Stimulated activated CD4-positive, alpha-beta T cell treated with anti-CD3 and anti-CD28 coated beads, Interleukin-12 subunit alpha, Interleukin-12 subunit beta, amount 100 ng/mL, for 4 hours (primary cell): Measurements from ENCODE around the gene CA10.

Experiments
- DNase-seq: peaks from one replicate; pipeline ENCODE4 v3.0.0-alpha.2; 2020

Gene CA10

DNA sequence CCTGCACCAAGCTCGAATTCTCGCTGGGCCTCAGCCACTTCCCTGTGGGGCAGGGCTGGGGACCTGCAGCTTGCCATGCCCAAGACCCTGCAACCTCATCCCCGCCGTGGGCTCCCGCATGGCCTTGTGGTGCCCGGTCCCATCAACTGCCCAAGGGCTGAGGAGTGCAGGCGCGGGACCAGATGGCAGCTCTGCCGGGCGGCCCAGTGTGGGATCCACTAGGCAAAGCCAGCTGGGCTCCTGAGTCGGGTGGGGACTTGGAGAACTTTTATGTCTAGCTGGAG is 489.6 kb downstream of the CA10 start:
- DNase-seq, result no peak

DNA sequence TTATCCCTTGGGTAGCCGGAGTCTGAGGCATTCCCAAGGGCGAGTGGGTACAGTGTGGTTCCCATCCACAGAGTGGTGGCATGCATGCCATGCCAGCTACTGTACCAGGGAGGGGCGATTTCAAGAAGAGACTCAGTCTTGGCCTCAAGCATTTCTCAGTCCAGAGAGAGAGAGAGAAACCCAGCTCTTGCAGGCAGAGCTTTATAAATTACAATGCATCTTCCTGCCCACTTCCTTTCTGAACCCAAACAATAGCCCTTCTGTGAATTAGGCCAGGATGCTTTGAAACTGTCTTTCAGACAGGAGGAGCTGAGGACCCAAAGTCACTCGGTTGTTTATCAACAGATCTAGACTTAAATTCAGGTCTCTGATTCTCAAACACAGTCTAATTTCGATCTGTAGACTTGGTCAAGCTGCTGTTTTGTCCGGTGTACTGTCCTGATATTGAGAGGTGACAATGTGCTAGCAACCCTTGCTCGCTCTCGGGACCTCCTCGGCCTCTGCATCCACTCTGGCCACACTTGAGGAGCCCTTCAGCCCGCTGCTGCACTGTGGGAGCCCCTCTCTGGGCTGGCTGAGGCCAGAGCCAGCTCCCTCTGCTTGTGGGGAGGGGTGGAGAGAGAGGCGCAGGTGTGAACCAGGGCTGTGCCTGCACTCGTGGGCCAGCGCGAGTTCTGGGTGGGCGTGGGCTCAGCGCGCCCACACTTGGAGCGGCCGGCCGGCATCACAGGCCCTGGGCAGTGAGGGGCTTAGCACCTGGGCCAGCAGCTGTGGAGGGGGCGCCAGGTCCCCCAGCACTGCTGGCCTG is 490.2 kb downstream of the CA10 start:
- DNase-seq, result no peak

DNA sequence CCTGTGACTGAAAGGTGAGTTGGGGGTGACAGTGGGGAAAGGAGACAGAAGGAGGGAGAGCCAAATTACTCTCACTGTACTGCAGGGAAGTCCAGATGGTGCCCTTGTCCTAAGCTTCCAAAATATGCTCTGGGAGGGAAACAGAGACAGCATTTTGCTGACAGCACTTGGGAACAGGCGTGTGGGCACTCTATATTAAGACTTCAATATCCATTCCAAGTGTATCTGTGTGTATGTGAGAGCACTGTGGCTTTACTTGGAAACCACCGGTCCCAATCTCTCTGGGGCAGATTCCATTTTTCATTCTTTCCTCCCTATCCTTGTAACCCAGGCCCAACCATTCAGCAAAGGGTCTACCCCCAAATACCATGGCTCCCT is 490.8 kb downstream of the CA10 start:
- no peak for DNase-seq

DNA sequence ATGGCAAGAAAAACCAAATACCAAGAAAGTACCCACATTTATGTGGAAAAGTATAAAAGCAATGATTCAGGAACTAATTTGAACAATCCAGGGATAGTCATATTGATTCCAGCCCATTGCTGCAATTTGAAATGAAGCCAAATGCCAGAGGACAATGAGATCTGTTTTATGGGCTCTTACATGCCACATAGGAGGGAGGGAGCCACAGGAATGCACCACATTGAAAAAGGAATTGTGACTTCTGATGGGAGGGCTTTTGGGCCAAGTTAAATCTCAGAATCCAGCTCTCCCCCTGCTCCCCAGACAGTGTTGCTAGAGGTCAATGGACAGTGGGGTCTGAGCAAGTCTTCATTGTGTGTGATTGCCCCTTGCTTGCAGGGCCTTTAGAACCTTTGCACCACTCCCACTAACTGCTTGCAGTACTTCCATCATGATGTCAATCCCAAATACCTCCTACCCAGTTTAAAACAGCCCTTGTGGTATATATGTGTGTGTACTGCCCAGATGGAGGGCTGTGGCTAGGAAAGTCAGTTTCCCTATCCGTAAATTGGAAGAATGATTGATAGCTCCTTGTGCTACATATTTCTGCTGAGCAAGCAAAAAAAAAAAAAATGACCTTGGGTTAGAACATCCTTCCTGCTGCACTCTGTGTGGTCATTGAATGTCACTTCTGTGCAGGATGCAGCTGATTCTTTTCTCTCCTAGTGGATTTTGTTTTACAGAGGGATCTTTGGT is 491.4 kb downstream of the CA10 start:
- DNase-seq, result no peak

DNA sequence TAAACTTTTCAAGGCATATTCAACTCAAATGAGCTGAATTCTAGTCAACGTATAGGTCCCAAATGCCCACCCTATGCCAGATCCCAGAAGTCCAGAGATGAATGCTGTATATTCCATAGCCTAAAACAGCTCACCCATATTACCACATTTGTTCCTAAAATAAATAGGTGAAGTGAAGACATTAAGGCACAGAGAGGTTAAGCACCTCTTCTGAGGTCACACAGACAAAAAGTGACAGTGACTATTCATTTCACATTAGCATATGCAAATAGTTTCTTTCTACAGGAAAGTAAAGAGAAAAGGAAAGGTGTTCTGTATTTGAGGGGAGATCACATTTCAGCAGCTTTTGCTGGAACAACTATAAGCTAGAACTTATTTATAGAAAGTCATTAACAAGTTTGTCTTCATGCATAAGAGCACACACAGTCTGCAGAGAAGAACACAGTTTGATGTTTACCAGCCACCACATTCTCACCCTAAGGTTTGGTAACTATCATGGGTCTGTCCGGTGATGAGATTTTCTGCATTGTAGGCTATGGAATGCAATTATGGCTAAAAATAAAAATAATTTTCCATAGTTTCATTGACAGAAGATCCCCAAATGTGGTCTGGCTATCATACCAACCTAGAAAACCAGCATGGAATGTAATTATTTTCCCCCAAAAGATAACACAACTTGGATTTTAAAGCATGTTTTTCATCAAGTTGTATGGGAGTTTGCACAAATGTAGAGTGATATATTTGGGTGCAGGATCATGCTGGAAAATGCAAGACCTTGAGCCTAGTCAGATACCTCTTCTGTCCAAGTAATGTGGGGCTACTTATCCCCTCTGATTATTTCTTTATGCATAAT is 496.1 kb downstream of the CA10 start:
- DNase-seq, result no peak

DNA sequence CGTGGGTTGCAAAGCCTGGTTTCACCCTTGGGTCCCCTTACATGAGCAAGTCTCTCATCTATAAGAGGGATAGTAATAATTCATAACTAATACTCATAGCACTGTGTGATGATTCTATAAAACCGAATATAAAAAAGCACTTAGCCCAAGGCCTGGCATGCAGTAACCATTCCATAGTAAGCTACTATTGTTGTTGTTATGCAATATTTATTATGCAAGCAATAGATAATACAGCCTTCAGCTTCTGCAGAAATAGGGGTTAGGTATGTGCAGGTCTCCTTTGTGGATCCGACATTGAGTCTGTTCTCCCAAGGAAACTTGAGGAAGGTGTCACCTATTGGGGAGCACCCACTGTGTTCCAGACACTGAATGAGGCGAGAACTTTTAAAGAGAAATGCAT is 497.1 kb downstream of the CA10 start:
- no peak for DNase-seq

DNA sequence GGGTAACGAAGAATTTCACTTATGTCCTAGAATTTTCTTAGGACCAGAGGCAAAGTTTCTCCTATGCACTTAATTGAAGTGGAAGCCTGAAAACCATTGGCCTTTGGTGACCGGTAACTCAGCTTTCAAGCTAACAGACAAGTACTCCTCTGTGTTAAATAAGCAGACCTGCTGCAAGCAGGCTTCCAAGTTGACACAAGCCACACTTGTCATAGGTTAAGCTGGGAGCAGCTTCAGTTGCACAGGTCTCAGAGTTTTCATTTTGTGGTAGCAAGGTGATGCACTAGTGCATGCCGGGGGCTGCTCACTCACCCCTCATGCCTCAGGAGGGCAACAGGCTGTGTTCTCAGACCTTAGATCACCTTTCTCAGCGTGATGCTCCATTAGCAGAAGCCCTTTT is 498.2 kb downstream of the CA10 start:
- no peak for DNase-seq

DNA sequence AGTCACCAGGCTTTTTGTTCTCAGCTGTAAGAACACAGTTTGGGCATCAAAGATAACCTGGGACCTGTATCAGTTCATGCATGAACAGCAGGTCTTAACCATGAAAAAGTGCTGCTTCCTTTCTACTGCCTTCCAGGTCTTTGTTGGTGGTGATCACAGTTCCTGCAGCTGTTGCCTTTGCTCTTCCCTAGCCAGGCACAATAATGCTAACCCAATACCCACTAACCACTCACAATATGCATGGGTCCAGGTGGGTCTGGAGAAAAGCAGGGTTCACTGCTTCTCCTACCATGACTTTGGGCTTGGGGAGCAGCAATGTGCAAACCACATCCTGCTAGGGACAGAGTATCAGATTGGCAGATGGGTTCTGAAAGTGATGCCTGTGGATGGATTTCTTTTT is 501.3 kb downstream of the CA10 start:
- no peak for DNase-seq

DNA sequence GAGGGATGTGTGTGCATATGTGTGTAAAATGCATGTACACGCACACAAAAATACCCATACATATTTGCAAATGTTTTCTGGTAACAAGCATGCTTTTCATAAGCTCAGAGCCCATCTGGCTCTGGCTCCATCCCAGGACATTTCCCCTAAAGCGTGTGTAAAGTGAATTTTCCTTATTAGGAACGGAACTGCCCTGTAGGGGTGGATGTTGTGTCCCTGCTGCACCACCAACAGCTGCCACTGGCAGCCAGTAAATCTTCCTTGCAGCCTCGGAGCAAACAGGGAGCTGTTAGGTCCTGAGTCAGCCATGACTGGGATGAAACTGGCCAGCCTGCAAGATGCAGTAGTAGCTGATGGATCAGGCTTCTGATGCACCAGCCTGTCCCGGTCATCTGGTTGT is 504.6 kb downstream of the CA10 start:
- DNase-seq, result no peak

DNA sequence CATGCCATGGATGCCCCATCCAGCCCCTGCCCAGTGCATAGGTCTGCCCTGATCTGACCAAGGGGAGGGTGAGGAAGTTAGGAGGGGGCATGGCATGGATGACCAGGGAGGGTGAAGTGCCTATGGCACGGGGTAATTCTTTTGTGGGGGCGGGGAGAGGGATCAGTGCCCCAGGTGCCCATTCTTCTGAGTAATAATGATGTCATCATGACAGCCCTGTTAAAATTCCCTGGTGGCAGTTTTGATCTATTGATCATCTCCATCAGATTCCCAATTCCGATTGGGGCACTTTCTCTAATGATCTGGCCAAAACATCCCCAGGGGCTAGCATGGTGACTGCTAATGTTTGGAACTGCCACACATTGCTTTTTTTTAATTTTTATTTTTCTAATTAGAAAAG is 506.0 kb downstream of the CA10 start:
- no peak for DNase-seq

DNA sequence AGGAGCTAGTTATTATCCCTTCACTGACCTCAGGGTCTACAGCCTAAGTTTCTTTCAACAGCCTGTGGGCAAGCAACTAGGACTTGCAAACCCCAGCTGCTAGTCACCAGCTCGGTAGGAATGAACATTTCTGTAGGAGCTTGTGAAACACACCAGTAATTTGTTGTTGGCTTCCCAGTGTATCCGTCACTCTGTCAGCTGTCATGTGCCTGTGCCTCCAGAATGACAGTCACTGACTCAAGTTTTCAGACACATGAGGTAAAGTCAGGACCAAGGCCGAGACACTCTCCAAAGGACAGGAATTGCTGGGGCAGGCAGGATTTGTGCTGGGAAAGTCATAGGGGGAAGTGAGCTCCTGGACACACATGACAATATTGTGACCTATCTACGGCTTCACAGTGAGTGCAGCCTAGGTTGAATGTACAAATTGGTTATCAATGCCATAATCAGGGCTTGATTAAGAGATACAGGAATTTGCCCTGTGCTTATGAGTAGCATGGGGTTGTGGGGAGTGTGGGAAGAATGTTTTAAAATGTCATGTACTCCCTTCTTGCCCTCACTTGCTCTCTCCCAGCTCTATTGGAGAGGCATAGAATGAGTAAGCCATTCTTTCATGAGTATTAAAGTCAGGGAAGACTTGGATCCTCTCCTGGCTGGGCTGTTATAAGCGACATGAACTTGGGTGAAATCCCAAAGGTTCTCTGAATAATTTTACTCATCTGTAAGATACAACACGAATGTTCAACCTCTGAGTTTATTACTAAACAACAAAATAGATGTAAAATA is 506.8 kb downstream of the CA10 start:
- DNase-seq, result no peak

DNA sequence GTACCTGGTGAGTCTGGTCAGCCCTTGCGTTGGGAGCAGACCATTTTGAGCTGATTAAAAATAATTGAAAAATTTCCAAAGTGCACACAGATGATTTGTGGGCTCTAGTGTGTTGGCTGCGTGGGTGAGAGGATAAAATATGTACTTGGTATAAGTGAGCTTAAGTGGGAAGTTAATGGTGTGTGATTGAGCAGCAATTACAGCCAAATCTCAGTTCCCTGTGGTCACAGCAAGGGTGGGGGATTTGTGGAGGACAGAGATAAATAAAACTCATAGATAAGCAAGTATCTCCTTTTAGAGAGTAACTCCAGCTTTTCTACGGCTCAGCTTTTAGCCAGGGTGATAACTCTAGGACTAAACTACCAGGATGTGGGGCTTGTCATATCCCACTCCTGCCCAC is 507.7 kb downstream of the CA10 start:
- no peak for DNase-seq

DNA sequence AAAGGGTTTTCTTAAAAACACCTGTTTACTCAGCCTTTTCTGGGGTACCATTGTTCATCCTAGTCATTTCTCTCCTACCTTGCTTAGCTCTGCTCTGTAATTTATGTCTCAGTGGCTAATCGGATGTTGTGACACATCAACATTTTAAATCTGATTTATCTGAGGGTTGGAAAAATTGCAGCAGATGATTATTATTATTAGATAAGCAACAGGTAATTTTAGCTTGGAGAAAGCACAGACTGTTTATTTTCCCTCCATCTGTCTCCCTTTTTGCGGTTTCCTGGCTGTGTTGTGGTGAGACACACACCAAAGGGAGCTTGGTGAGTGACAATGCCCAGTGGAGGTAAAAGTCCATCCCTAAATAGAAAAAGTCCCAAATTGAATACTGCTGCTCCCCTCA is 508.3 kb downstream of the CA10 start:
- DNase-seq, result no peak

DNA sequence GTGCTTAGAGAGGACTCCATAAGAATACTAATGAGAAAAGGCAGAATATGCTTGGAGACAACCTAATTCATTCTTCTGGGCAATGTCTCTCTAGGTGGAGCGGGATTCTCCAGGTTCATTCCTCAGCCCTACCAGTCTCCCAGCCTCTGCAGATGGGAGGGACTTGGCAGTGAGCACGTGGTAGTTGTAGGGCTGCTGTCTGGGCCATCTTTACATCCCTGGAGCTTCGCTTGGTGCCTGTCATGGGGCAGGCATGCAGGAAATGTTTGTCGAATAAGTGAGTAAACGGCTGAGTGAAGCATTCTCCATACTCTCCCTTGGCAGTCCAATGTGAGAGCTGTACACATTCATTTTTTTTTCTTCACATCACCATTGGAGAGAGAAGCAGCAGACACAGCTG is 510.7 kb downstream of the CA10 start:
- no peak for DNase-seq

DNA sequence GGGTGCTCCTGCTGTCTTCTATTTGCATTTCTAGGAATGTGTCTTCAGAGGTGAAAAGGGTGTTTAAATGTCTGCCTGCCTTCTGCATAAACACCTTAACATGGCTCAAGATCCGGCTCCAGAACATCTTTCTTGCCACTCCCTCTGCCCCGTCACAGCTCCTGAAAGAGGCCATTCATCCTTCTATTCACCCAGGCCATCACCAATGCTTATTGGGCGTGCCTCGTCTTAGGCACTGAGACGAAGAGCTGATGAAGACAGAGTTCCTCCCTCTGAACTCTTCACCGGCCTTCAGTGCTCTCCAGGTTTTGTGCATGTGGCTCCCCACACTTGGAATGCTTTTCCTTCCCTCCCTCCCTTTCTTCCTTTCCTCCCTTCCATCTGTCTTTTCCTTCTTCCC is 511.4 kb downstream of the CA10 start:
- no peak for DNase-seq

DNA sequence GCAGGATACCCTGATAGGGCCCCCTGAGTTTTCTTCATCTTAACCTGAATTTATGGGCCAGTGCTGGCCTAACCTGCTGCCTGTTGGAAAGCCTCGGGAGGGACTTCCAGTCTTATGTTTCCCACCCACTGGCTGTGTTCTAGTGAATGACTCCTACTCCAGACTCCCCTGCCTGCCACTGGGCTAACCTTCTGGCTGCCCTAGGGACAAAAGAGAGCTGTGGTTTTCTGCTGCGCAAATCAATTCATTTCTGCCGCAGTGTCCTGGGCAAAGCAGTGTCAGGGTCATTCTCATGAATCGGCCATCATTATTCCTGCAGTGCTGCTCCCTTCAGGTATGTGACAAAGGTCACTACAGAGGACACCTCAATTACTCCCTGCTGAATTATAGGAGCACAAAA is 512.0 kb downstream of the CA10 start:
- DNase-seq, result no peak

DNA sequence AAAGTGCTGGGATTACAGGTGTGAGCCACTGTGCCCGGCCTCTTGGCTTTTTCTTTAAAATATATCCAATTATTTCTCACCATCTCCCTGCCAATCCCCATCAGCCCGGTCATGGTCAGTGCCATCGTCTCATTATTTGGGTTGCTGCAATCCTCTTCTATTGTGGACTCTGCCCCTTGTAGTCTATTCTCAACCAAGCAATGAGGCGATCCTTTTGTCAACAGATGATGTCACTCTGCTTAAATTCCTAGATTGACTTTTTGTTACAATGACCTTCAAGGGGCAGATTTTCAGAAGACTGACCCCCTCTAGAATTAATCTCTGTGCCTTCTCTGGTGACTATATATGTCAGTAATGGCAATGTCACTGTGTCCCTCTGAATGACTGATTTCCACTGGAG is 513.5 kb downstream of the CA10 start:
- no peak for DNase-seq

DNA sequence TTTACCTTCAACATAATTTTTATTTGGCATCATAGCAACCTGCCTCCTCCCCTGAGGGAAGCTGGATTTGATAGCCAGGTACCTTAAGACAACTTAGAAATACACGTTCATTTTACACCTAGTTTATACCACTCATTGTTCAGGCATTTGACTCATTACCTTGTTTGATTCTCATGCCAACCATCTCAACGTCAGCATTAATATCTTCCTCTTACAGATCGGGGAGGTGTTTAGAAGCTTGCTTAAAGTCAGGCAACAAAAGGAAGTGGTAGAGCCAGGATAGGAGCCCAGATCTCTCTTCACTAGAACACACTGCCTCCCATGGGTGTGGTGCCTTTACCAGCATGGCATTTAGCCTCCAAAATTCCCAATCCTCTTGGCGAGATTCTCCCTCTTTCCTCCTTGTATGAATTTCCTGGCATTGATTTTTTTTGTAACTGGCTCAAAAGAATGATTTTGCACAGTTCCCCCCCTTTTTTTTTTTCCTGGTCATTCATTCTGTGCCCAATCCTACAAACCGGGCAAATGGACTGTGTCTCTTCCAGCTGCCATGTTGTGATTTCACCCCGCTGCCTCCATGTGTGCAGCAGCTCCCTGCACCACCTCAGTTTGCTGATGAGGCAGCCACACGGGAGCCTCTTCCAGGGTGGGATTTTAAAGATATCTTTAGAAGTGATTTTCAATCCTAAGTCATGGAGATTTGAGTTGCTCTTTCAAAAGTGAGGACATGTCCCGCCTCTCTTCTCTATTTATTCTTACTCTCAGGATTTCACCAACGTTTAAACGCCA is 514.6 kb downstream of the CA10 start:
- no peak for DNase-seq

DNA sequence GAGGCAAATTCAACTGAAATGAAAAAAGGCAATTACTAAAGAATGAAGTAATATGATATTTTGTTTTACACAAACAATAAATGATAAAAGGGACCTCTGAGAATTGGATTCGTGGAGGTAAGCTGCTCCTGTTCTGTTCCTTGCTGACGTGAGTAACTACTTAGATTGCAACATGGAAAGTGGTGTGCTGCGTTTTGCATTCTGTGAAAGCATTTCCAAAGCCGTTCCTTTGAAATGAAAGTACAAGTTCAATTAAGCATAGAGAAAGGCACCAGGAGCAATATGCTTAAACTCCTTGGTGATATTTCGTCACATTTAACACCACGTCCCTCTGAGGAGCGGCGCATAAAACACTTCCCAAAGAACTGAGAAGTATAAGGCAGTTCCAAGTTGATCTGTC is 516.5 kb downstream of the CA10 start:
- no peak for DNase-seq

DNA sequence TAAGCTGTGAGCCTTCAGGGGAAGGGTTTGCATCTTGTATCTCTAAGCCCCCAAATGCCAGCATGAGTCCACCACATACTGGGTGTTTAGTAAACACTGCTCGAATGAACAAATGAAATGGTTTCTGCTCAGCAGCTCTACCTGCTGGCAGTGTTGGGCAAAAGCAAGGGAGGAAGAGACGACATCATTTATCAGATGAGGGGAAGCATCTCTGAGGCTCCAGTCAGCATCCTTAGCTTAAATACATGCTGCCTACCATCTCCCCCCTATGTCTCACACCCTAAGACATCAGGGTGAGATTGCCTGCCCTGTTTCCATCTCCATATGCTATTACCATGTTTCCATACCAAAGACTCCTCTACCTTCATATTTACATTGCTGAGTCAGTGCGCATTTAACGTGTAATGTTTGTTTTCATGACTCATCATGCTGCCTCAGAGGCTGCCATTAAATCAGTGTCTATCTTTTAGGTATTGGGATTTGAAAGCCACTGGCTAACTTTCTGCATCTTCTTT is 518.3 kb downstream of the CA10 start:
- no peak for DNase-seq

DNA sequence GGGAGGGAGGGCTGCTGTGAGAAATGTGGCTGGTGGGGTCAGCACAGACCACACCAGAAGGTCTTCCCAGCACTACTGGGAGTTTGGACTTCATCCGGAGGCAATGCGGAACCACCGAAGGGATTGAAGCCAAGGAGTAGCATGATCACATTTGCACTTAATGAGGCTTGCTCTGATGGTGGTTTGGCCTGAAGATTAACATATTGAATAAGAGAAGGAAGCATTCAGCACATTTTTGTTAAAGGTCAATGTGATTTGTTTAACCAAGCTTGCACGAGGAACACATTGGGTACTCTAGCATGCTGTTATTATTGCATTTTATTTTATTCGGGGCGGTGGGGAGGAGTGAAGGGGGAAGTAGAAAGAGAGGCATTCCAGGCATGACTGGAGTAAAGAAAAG is 519.5 kb downstream of the CA10 start:
- no peak for DNase-seq

DNA sequence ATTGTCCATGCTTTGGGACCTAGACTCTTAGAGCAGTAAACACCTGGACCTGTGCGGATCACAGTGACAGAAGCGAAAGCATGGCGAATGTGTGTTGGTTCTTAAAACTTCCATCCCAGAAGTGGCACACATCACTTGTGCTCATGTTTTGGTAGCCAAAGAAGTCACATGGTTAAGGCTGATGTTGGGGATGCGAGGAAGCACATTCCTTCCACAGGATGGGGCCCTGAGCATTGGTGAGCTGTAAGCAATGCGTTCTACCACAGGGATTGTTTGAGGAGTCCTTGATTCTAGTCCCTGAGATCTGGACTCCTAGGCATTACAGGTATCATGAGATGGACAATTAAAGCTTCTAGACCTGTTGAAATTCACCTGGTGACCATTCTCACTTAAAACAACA is 522.2 kb downstream of the CA10 start:
- DNase-seq, result no peak
